C4-2B (cell line): Measurements from ENCODE around the gene MON2.

Source experiments
- ZFX ChIP-seq: fragments of 450-650 bp; IDR thresholded peaks from 2 replicates; pipeline ENCODE4 v1.6.1; 2017
- TF ChIP-seq, protein P1 (sequence below): fragments of 450-650 bp; conservative IDR thresholded peaks from 2 replicates; pipeline ENCODE4 v1.5.1; 2017; ENCODE audit warnings: mild to moderate bottlenecking

DNA sequence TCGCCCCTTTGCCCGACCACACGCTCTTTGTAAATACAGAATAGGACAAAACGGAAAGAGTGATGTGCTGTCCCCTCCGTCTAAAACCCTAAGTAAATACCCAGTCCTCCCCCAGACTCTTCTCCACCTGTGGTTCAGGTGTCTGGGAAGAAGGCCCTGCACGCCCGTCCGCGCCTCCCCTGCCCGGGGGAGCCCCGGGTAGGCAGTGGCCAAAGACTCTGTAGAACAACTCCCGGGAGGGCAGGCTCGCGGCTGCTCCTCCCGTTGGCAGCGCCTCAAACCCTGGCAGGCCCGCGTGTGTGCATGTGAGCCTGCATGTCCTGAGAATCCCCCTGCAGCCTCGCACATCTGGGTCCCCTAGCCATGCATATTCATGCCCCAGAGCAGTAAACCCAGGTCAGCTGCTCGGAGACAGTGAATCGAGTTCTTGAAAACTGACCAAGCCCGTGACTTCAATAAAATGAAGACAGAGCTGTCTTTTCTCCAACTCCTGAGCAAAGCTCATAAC, 165.8 kb downstream of the MON2 start:
- TF ChIP-seq, protein P1, sequence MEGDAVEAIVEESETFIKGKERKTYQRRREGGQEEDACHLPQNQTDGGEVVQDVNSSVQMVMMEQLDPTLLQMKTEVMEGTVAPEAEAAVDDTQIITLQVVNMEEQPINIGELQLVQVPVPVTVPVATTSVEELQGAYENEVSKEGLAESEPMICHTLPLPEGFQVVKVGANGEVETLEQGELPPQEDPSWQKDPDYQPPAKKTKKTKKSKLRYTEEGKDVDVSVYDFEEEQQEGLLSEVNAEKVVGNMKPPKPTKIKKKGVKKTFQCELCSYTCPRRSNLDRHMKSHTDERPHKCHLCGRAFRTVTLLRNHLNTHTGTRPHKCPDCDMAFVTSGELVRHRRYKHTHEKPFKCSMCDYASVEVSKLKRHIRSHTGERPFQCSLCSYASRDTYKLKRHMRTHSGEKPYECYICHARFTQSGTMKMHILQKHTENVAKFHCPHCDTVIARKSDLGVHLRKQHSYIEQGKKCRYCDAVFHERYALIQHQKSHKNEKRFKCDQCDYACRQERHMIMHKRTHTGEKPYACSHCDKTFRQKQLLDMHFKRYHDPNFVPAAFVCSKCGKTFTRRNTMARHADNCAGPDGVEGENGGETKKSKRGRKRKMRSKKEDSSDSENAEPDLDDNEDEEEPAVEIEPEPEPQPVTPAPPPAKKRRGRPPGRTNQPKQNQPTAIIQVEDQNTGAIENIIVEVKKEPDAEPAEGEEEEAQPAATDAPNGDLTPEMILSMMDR: no peak
- no peak for TF ChIP-seq ZFX
